Measurements from ENCODE around the gene ANKRD18A.
"Not testable (repeated sequence)": the region's sequence is repeated elsewhere in the genome, so short reads cannot be mapped to it uniquely, and the experiment has no call there.

ANKRD18A gene

DNA sequence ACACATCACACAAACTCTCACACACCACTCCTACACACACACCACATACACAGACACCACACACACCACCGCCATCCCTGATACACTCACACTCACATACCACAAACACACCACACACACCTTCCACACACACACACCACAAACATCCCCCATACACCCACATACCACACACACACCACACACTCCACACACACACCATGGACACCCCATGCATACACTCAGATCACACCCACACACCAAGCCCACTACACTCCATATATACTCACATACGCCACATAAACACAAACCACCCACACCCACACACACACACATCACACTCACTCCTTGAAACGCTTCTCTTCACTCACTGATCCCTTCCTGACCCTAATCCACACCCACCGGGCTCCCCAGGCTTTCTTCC lies 9.1 kb upstream of the ANKRD18A start:
- in situ Hi-C loops (cut with MboI; ENCODE audit: low sequenced_read_pairs): no loop called here

DNA sequence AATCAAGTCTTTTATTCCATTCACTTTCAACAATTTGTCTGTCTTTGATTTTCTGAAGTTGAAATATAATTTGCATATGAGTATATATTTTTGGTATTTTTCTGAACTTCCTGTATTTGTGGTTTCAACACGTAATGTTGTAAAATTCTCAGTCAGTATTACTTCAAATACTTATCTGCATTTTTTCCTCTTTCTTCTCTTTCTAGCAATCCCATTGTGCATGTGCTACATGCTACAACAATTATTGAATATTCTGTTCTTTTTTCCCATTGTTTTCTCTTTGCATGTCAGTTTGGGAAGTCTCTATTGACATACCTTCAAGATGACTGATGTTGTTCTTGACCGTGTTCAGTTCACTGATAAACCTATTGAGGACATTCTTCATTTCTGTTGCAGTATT lies 5.6 kb upstream of the ANKRD18A start:
- in situ Hi-C loops (cut with MboI; ENCODE audit: low sequenced_read_pairs): no loop called here

DNA sequence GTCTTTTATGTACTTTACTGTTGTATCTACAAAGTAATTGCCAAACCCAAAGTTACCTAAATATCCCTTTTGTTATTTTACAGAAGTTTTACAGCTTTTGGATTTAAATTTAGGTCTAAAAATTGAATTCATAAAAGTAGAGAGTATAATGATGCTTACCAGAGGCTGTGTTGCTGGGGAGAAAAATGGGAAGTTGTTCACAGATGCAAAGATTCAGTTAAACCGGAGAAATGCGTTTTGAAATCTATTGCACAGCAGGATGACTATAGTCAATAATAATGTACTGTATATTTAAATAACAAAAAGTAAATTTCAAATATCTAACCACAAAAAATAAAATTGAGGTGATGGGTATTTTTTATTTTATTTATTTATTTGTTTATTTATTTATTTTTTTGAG lies 2.6 kb upstream of the ANKRD18A start:
- in situ Hi-C loops (cut with MboI; ENCODE audit: low sequenced_read_pairs): no loop called here

DNA sequence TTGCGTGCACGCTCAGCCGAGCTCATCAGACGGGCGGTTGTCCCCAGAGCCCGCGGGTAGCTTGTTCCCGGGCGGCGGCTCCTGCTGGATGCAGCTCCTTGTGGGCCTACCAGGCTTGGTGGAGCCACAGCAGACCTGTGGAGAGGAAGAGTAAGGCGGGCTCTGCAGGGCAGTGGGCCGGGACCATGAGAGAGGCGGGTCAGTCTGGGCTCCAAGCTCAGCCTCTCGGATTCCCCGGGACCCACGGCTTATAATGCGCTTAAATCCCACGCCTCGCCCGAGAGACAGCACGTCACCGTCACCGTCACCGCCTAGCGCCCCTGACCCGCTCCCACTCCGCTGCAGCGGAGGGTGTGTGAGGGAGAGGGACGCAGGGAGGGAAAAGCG lies 1.9 kb upstream of the ANKRD18A start:
- in situ Hi-C loops (cut with MboI; ENCODE audit: low sequenced_read_pairs): no loop called here

DNA sequence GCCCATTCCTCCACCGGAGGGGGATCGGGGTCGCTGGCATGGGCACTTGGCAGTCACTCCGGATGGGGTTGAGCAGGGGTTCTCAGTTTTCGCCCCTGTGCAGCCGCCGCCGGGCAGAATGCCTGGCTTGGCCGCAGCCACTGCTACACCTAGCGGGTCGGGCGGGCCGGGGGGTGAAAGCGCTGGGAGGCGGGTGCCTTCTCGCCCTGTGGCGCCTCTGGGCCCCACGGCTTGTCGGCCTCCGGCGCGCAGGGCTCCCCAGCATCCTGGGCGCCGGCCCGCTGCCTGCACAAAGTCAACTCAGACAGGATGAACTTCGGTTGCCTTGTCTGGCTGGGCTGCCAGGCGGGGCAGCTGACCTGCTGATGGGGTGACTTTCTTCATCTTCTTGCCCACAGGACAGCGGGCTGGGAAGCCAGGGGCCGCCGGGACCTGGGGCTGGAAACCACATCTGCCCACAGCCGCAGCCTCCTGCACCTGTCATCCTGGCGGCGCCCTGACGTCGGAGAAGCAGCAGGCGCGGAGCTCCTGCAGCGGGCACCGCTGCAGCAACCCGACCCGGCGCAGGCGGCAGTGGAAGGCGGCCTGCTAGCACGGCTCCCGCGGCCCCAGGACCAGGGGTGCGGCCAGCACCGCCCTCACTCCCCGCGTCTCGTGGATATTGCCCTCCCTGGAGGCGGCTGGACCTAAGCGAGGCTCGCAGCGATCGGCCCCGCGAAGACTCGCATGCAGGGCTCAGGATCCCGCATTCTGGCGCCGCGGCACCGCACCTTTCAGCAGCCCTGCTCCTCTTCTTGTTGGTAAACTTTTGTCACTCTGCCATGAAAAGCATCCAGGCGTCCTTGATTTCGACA lies 1.3 kb upstream of the ANKRD18A start:
- in situ Hi-C loops (cut with MboI; ENCODE audit: low sequenced_read_pairs): no loop called here

DNA sequence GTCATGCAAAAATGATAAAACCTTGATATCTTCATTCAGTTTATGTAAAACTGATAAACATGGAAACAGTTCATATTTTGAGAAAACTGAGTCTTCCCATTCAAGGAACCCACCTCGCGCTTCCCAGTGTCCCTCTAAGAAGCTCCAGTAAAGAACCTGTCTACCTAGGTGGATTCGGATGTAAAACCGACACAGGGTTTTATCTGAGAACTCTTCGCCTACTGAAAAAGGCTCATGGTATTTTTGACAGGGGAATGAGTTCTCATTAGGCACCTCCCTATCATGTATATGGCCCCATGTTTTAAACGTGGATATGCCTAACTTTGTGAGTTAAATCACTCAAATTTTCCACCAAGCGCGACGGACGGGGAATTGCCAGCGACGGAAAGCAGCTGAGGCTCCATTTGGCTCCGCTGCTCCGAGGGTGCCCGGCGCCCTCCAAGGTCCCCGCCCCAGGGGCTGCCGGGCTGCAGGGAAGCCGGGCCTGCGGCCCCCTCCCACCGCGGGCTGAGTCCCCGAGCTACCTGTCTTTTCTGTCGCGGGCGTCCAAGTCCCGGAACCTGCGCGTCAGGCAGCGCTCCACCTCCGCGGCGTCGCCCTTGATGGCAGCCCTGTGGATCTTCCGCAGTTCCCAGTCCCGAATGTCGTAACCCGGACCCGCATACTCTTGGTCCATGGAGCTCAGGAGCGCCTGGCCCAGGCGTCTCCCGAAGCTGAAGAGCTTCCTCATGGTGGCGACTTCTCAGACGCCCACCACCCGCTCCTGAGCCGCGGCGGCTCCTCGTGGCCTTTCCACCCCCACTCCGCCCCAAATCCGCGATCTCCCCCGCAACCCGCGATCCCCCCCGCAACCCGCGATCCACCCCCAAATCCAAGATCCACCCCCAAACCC lies 594 bp downstream of the ANKRD18A start:
- in situ Hi-C loops (cut with MboI; ENCODE audit: low sequenced_read_pairs): no loop called here

DNA sequence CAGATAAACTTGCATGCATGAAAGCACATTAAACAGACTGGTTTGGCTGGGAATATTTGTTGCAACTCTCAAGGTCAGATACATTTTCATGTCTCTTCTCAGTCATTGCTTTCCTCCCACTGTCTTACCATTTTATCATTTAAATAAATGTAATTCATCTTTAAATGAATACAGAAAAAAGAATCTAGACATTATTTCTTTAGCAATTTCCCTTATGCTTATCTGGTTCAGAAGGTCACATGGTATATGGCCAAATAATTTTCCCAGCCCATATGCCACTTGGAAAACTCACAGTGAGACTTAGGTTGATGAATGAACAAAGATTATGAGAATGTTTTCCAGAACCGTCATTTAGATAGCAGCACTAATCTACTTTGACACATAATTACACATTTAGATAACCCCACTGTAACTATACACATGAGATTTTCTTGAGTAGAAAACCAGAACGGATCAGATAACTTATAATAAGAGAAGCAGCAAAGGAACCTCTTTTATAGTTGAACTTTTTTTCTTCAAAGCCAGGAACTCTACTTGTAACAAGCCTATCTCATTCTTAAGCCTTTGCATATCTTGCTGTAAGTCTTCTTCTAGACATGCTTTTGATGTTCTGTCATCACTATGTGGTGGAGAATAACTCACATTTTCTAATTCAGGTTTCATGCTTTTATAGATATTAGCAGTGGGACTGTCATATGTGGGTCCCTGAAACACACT lies 22.2 kb downstream of the ANKRD18A start:
- in situ Hi-C loops (cut with MboI; ENCODE audit: low sequenced_read_pairs): not testable (repeated sequence)

DNA sequence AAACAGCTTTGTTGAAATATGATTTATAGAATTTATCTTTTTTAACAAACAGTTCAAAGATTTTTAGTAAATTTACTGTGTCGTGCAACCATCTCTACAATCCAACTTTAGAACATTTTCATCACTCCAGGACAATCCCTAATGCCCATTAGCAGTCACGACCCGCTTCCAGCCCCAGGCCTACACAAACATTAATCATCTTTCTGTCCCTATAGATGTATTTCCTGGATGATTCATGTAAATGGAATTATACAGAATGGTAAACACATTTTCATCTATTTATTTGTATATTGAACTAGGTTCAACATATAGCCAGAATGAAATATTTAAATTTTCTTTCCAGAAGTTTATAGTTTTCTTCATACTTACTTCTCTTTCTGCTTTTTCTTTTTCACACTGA lies 25.3 kb downstream of the ANKRD18A start:
- in situ Hi-C loops (cut with MboI; ENCODE audit: low sequenced_read_pairs): not testable (repeated sequence)

DNA sequence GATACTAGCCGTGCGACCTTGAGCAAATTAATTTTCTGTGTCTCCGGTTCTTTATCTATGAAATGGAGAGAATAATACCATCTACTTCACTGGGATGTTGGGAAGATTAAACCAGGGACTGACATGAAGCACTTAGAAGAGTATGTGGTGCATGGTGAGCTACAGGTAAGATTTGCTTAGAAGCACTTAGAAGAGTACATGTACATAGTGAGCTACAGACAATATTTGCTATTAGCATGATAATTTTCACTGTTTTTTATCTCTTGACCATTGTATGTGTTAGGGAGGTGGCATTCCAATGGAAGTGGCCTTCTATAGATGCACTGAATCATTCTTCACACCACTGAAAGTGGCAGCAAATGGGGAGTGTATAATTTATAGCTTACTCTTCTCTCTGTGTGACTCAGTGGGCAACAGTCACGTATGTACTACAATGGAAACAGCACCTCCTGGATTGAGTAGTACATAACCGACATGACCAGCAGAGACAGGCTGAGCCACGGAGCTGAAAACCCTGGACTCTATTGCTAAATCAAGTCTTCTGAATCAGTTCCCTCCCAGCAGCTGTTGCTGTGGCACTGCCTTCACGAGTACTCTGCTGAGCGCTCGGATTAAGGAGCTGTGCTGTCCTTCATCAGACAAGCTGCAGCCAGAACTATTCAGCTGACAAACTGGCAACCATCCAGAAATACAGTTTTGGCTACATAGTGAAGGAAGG lies 28.9 kb downstream of the ANKRD18A start:
- in situ Hi-C loops (cut with MboI; ENCODE audit: low sequenced_read_pairs): not testable (repeated sequence)

DNA sequence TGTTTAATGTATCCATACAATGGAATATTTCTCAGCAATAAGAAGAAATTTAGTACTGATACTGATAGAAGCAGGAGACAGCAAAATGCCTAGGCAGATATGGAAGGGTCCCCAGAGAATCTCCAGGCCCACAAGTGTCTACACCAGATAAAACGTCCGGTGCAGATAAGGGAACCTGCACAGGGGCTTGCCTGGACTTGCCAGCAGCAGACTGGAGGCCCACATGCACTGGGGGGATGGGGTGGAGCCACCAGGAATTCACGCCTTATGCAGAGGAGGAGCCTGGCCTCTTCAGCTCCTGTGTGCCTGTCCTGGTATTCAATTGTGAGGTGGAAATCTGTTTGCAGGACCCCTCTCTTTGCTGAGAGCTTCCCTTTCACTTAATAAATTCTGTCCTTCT lies 36.6 kb downstream of the ANKRD18A start:
- in situ Hi-C loops (cut with MboI; ENCODE audit: low sequenced_read_pairs): not testable (repeated sequence)

DNA sequence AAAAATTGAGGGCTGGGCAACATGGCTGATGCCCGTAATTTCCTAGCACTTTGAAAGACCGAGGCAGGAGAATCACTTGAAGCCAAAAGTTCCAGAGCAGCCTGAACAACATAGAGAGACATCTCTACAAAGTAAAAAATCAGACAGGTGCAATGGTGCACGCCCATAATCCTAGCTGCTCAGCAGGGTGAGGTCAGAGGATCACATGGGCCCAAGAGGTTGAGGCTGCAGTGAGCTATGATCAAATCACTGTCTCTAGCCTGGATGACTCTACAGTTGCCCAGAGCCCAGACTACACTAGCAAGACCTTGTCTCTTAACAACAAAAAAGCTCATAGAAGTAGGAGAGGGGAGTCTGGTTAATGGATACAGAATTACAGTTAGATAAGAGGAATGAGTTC lies 40.3 kb downstream of the ANKRD18A start:
- in situ Hi-C loops (cut with MboI; ENCODE audit: low sequenced_read_pairs): not testable (repeated sequence)

DNA sequence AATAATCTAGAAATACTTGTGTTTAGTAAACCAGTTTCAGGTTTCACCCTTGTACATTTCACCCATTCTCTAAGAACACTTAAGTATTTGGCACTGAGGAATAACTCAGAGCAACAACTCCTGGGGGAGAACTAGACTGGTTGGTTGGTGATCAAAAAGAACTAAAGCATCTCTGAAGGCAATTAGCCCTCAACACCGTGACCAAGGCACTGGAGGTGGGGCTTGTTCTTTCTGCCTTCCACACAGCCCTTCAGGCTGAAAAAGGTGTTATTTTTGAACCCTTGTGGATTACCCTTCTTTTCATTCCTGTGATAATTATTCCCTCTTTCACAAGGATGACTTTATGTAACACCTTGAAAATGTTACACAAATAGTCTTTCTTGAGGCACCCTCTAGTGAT lies 44.2 kb downstream of the ANKRD18A start:
- in situ Hi-C loops (cut with MboI; ENCODE audit: low sequenced_read_pairs): not testable (repeated sequence)

DNA sequence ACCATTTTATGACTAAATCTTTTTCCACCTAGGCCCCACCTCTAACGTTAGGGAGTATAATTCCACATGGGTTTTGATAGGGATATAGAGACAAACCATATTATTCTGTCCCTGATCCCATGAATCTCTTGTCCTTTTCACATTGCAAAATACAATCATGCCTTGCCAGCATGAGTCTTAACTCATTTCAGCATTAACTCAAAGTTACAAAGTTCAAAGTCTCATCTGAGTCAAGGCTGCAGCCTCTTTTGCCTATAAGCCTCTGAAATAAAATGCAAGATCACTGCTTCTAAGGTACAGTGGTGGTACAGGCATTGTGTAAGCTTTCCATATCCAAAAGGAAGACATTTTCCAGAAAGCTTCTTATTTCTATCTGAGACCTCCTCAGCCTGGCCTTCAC lies 54.3 kb downstream of the ANKRD18A start:
- in situ Hi-C loops (cut with MboI; ENCODE audit: low sequenced_read_pairs): not testable (repeated sequence)

DNA sequence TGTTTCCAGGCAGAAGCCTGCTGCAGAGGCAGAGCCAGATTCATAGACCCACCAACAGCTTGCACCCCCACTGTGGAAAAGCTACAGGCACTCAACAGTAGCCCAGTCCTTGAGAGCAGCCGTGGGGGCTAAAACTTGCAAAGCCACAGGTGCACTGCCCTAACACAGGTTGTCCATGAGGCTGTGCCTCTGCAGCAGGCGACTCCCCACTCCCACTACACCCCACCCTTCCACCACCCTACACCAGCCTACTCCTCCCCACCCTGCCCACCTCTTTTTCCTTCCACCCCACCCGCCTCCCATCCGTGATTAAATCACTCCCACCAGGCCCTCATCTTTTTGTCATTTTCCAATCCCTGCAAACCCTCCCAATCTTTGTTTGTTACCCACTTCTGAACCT lies 55.2 kb downstream of the ANKRD18A start:
- in situ Hi-C loops (cut with MboI; ENCODE audit: low sequenced_read_pairs): not testable (repeated sequence)

DNA sequence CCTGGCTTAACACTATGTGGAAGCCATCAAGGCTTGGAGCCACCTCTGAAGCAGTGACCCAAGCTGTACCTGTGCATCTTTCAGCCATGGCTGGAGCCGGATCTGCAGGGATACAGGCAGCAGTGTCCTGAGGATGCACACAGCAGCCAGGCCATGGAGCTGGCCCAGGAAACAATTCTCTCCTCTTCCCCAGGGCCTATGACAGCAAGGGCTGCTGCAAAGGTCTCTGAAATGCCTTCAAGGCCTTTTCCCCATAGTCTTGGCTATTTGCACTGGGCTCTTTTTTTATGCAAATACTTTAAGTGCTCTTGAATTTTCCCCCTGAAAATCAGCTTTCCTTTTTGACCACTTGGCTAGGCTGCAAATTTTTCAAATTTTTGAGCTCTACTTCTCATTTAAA lies 56.5 kb downstream of the ANKRD18A start:
- in situ Hi-C loops (cut with MboI; ENCODE audit: low sequenced_read_pairs): not testable (repeated sequence)

DNA sequence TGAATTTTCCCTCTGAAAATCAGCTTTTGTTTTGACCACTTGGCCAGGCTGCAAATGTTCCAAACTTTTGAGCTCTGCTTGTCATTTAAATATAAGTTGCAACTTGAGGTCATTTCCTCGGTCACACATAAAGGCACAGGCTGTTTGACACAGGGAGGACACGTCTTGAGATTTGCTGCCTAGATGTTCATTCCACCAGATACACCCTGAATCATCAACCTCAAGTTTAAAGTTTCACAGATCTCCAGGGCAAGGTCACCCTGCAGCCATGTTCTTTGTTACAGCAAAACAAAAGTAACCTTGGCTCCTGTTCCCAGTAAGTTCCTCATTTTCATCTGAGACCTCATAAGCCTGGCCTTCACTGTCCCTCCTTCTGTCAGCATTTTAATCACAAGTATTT lies 59.3 kb downstream of the ANKRD18A start:
- in situ Hi-C loops (cut with MboI; ENCODE audit: low sequenced_read_pairs): not testable (repeated sequence)

DNA sequence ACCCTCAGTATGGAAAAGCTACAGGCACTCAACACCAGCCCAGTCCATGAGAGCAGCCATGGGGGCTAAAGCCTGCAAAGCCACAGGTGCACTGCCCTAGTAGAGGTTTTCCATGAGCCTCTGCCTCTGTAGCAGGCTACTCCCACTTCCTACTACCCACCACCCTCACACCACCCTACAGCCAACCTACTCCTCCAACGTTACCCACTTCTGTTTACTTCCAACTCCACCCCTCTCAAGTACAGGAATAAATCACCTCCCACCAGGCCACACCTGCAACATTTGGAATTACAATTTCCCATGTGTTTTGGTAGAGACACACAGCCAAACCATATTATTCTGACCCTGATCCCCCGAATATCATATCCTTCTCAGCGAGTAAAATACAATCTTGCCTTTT lies 61.2 kb downstream of the ANKRD18A start:
- in situ Hi-C loops (cut with MboI; ENCODE audit: low sequenced_read_pairs): not testable (repeated sequence)

DNA sequence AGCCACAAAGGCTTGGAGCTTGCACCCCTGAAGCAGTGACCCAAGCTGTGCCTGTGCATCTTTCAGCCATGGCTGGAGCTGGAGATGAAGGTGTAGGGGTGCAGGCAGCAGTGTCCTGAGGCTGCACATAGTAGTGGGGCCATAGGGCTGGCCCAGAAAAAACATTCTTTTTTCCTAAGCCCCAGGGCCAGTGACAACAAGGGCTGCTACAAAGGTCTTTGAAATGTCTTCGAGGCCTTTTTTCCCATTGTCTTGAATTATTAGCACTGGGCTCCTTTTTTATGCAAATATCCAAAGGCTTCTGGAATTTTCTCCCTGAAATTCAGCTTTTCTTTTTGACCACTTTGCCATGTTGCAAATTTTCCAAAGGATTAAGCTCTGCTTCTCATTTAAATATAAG lies 62.6 kb downstream of the ANKRD18A start:
- in situ Hi-C loops (cut with MboI; ENCODE audit: low sequenced_read_pairs): not testable (repeated sequence)

DNA sequence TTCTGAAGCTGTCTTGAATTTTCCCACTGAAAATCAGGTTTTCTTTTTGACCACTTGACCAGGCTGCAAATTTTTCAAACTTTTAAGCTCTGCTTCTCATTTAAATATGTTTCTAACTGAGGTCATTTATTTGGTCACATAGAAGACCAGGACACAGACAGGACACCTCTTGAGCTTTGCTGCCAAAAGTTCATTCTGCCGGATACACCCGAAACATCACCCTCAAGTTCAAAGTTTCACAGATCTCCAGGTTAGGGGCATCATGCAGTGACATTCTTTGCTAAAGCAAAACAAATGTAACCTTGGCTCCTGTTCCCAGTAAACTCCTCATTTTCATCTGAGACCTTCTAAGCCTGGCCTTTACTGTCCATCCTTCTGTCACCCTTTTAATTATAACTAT lies 65.4 kb downstream of the ANKRD18A start:
- in situ Hi-C loops (cut with MboI; ENCODE audit: low sequenced_read_pairs): not testable (repeated sequence)

DNA sequence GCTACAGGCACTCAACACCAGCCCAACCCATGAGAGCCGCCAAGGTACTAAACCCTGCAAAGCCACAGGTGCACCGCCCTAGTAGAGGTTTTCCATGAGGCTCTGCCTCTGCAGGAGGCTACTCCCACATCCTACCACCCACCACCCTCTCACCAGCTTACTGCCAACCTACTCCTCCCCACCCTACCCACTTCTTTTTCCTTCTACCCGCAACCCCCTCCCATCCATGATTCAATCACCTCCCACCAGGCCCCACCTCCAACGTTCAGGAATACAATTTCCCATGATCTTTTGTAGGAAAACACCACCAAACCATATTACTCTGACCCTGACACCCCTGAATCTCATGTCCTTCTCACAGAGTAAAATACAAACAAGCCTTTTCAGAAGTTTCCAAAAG lies 67.4 kb downstream of the ANKRD18A start:
- in situ Hi-C loops (cut with MboI; ENCODE audit: low sequenced_read_pairs): not testable (repeated sequence)
